ENCODE measurements around the gene IFNG-AS1.

The IFNG-AS1 gene

DNA sequence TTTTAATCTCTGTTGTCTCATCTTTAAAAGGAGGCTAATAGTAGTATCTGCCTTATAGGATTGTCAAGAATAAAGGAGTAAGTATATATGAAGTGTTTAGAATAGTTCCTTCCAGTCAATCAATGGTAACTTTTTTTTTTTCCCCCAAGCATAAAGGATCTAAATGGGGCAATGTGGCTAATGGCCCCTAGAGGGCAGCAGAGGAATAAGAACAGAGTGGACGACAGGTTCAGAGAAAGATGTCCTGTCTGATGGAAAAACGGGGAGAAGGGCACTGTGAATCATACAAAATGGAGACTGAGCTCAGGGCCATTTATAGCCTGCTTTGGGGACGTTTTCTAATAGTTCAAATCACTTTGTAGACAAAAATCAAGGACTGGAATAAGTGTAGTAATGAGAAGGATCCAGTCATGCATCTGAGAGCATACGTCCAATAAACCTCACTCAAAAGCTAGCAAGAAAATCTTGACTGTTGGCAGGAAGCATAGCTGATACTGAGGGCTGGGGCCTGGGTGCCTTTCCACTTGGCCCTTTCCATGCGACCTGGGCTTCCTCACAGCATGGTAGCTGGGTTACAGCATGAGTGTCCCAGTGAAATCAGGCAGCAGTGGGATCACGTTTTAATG, 51.3 kb downstream of the IFNG-AS1 start:
- DNase-seq = peak; percentile 21 to 60

- no peak for DNase-seq
Measured at GRCh38 chr12:68042212-68042699, 53.0 kb downstream of the IFNG-AS1 start.

- no peak for DNase-seq
Measured at GRCh38 chr12:68043435-68043834, 54.2 kb downstream of the IFNG-AS1 start.

- no peak for DNase-seq
Measured at GRCh38 chr12:68048648-68049297, 59.5 kb downstream of the IFNG-AS1 start.

DNA sequence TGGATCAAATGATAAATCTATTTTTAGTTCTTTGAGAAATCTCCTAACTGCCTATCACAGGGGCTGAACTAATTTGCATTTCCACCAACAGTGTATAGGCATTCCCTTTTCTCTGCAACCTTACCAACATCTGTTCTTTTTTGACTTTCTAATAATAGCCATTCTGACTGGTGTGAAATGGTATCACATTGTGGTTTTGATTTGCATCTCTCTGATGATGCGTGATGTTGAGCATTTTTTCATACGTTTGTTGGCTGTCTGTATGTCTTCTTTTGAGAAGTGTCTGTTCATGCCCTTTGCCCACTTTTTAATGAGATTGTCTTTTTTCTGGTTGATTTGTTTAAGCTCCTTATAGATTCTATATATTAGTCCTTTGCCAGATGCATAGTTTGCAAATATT, 67.1 kb downstream of the IFNG-AS1 start:
- no peak for DNase-seq

GRCh38 chr12:68063900-68064590, 74.8 kb downstream of the IFNG-AS1 start:
- DNase-seq = no peak

DNA sequence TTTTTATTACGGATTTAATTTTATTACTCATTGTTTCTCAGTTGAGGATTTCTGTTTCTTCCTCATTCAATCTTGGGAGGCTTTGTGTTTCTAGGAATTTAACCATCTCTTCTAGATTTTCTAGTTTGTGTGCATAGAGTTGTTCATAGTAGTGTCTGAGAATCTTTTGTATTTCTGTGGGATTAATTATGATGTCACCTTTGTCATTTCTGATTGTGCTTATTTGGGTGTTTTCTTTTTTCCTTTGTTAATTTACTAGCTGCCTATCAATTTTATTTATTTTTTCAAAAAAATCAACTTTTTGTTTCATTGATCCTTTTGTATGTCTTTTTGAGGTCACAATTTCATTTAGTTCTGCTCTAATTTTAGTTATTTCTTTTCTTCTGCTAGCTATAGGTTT, 75.9 kb downstream of the IFNG-AS1 start:
- no peak for DNase-seq

DNA sequence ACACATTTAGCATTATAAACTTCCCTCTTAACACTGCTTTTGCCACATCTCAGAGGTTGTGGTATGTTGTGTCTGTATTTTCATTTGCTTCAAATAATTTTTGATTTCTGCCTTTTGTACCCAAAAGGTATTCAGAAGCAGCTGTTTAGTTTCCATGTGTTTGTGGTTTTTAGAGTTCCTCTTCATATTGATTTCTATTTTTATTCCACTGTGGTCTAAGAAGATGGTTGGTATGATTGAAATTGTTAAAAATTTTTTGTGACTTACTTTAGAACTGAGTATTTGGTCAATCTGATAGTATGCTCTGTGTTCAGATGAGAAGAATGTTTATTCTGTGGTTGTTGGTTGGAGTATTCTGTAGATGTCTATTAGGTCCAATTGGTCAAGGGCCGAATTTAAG, 76.4 kb downstream of the IFNG-AS1 start:
- DNase-seq = no peak

DNA sequence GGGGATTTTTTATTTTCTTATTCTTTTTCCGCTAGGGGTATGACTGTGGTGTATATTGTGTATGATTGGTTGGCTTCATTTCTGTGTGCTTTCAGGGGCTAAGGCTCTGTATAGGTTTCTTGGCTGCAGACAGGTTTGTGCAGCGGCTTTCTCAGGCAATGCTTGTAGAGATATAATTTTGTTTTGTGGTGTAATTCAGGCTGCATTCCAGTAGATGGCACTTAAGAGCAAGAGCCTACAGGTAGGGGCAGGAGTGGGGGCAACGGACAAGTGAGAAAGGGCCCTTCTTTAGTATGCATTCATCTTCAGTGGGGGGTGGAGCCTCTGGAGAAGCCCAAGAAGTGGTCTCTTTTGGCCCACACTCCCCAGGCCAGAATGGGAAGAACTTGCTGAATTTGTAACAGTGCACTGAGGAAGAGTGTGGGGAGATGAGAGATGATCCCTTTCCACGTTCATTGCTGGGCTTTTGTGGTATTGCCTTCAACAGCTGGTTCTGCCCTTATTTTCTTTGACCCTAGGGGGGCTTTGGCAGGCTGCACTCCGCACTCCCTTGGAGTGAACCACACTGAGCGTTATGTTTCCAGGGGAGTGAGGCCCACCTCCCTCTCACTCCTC, 78.6 kb downstream of the IFNG-AS1 start:
- DNase-seq = no peak

DNA sequence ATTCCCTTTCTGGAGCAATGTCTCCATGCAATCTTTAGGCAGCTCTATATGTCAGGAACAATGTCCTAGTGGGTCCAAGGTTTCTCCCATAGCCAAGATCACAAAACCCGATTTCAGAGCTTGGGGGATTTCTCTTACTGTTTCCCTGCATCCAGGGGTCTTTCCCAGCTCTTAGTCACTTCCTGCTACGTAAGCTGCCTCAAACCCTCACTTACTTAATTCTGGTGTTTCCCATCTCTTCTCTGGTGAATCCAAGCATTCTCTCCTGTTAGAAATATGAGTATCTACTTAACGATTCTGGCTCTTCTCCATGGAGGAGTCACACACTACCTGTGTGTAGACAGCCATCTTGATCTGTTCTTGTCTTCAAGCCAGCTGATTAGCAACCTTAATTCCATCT, 80.0 kb downstream of the IFNG-AS1 start:
- DNase-seq = no peak
